ENCODE data around the gene EFTUD2. TPM values are rescaled to one million over a fixed set of nuclear protein-coding genes. Genes with fewer than 3 reads are reported as not detected.

EFTUD2 gene
- total and polyA plus RNA-seq, 2 of the 8 experiments (the other 6 are each of a cell fraction or from before 2014, with no cell fraction given): 118 to 195 TPM

DNA sequence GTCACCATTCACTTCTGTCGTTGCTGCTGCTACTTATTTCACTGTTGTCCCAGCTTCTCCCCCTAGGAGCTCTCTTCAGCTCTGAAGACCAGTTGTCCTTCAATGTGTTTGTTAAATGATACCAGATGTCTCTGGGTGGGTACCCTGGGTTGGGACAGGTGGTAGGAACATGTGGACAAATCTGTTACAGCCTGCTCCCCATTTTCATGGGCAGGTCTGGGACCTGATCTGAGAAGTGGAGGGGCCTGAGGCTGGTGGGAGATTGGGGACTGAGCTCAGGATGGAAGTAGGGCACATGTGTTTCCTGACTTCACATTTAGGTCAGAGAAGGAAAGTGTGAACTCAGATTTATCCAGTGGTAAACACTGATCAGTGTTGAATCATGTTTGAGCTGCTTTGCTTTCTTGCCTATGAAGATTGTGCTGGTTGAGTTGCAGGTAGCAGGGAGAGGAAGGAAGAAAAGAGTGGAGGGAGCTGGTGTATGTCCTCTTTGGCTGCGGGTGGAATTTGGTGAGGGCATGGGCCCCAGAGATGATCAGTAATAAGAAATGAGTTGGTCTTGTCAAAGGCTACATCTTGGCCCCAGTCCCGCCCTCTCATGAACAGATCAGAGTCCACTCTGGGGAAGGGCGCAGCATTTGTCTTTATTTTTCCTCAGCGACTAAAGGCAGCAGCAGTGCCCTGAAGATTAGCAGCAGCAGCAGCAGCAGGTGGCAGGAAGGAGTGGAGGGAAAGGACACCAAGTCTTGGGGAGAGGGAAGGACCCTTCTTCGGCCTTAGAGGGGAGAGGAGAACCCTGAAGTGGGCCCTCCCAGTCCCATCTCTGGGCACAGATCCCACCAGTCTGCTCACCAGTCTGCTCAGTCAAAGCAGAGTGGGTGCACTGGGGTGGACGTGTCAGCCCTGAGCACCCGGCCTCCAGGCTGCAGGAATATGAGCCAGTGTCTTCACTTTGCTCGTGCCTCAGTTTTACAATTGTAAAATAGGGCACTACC is 6.1 kb upstream of the EFTUD2 start (continued):
- no peak for TF ChIP-seq CBX8 (IDR thresholded peaks at IDR 0.05; ENCODE audit: borderline replicate concordance, low read depth, low read length)
